ENCODE measurements around the gene PTPRR.

Gene PTPRR

GRCh38 chr12:70667253-70667652 is 253.3 kb downstream of the PTPRR start:
- no peak for TF ChIP-seq CTCF (IDR thresholded peaks at IDR 0.05; ENCODE audit: unreplicated experiment in 3 of 3)
- H3K27ac Mint-ChIP-seq = no peak overlapping the region

GRCh38 chr12:70666364-70666763 is 254.2 kb downstream of the PTPRR start:
- Mint-ChIP-seq H3K36me3 (ENCODE audit: low read depth) (no peaks in the 10 kb centered on the region), H3K4me1 (peaks cover 21% of the 10 kb centered on the region), H3K4me3 (no peak overlapping the region), H3K27ac (no peak overlapping the region), H3K9me3 (no peaks in the 10 kb centered on the region), H3K27me3 (ENCODE audit: low read depth) (no peaks in the 10 kb centered on the region)
- no peak for TF ChIP-seq CTCF (IDR thresholded peaks at IDR 0.05; ENCODE audit: unreplicated experiment in 3 of 3)

More at GRCh38 chr12:70667253-70667652, 253.3 kb downstream of the PTPRR start:
- Mint-ChIP-seq H3K4me3 (no peak overlapping the region), H3K4me1 (peaks cover 13% of the 10 kb centered on the region), H3K36me3 (ENCODE audit: low read depth) (no peaks in the 10 kb centered on the region), H3K9me3 (no peaks in the 10 kb centered on the region), H3K27me3 (ENCODE audit: low read depth) (no peaks in the 10 kb centered on the region)

- no peaks in the 10 kb centered on the region for H3K36me3 Mint-ChIP-seq (ENCODE audit: low read depth)
These were observed 256.1 kb downstream of the PTPRR start for GRCh38 chr12:70664465-70664881.

GRCh38 chr12:70663838-70664237 is 256.7 kb downstream of the PTPRR start:
- Mint-ChIP-seq H3K36me3 (ENCODE audit: low read depth) (no peaks in the 10 kb centered on the region), H3K4me3 (no peak overlapping the region), H3K27ac (no peak overlapping the region), H3K27me3 (ENCODE audit: low read depth) (no peaks in the 10 kb centered on the region), H3K4me1 (peaks cover 21% of the 10 kb centered on the region), H3K9me3 (no peaks in the 10 kb centered on the region)
- no peak for TF ChIP-seq CTCF (IDR thresholded peaks at IDR 0.05; ENCODE audit: unreplicated experiment in 3 of 3)

More at GRCh38 chr12:70664465-70664881, 256.1 kb downstream of the PTPRR start:
- H3K27me3 Mint-ChIP-seq (ENCODE audit: low read depth) = no peaks in the 10 kb centered on the region
- peaks cover 21% of the 10 kb centered on the region for H3K4me1 Mint-ChIP-seq
- TF ChIP-seq CTCF (IDR thresholded peaks at IDR 0.05; ENCODE audit: unreplicated experiment in 3 of 3) = no peak
- H3K27ac Mint-ChIP-seq = no peak overlapping the region
- no peaks in the 10 kb centered on the region for H3K9me3 Mint-ChIP-seq
- no peak overlapping the region for H3K4me3 Mint-ChIP-seq

GRCh38 chr12:70661466-70662161 is 258.9 kb downstream of the PTPRR start:
- H3K4me3 Mint-ChIP-seq = no peak overlapping the region
- no peak for TF ChIP-seq CTCF (IDR thresholded peaks at IDR 0.05; ENCODE audit: unreplicated experiment in 3 of 3)
- H3K9me3 Mint-ChIP-seq = no peaks in the 10 kb centered on the region
- no peaks in the 10 kb centered on the region for H3K27me3 Mint-ChIP-seq (ENCODE audit: low read depth)
- no peaks in the 10 kb centered on the region for H3K36me3 Mint-ChIP-seq (ENCODE audit: low read depth)
- peaks cover 21% of the 10 kb centered on the region for H3K4me1 Mint-ChIP-seq
- no peak overlapping the region for H3K27ac Mint-ChIP-seq

GRCh38 chr12:70660620-70661219 is 259.8 kb downstream of the PTPRR start:
- Mint-ChIP-seq H3K9me3 (no peaks in the 10 kb centered on the region), H3K4me1 (peaks cover 21% of the 10 kb centered on the region), H3K27me3 (ENCODE audit: low read depth) (no peaks in the 10 kb centered on the region), H3K36me3 (ENCODE audit: low read depth) (no peaks in the 10 kb centered on the region), H3K27ac (no peak overlapping the region), H3K4me3 (no peak overlapping the region)
- TF ChIP-seq CTCF (IDR thresholded peaks at IDR 0.05; ENCODE audit: unreplicated experiment in 3 of 3) = no peak

All from nephron (organoid).